ENCODE measurements around the gene AEBP2.

DNA sequence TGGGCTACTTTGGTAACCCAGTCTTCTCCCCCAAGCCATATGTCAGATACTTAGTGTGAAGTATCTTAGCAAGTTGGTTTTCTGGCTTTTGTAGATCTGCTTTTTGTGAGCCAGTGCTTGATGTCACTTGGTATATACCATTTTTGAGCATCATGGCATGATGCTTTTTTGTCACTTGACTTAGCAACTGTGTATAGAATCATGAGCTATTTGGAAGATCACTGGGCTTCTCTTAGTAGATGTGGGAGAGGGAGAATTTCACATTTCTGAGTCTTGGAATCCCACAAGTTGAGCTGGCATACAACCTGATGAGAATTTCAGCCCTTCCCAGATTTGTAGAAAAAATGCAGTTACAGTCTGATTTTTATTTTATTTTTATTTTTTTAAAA, 24.9 kb downstream of the AEBP2 start:
- no peak for TF ChIP-seq POLR2A (IDR thresholded peaks at IDR 0.05)
- TF ChIP-seq, protein P1, sequence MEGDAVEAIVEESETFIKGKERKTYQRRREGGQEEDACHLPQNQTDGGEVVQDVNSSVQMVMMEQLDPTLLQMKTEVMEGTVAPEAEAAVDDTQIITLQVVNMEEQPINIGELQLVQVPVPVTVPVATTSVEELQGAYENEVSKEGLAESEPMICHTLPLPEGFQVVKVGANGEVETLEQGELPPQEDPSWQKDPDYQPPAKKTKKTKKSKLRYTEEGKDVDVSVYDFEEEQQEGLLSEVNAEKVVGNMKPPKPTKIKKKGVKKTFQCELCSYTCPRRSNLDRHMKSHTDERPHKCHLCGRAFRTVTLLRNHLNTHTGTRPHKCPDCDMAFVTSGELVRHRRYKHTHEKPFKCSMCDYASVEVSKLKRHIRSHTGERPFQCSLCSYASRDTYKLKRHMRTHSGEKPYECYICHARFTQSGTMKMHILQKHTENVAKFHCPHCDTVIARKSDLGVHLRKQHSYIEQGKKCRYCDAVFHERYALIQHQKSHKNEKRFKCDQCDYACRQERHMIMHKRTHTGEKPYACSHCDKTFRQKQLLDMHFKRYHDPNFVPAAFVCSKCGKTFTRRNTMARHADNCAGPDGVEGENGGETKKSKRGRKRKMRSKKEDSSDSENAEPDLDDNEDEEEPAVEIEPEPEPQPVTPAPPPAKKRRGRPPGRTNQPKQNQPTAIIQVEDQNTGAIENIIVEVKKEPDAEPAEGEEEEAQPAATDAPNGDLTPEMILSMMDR (IDR thresholded peaks at IDR 0.05), result no peak
